Gastrocnemius medialis (tissue), 4 donors: ENCODE measurements around the gene UCN3.

Experiments used
- CTCF ChIP-seq, 5 experiments: fragments of 450-650 bp in 3 of 5; fragments of 200-600 bp in 2 of 5; sonication (generic) in 2 of 5; IDR thresholded peaks in 4 of 5; conservative IDR thresholded peaks in 1 of 5; 1 replicate in 4 of 5; 2 replicates in 1 of 5; pipeline ENCODE4 v1.5.1; 2016 to 2019; ENCODE audit warnings: antibody characterized with exemption in 5 of 5, mild to moderate bottlenecking in 3 of 5, moderate library complexity in 3 of 5
- POLR2A ChIP-seq, 2 donors: fragments of 450-650 bp; IDR thresholded peaks; one replicate each; pipeline ENCODE4 v1.6.1; 2017; ENCODE audit warnings: antibody characterized with exemption in 2 of 2, mild to moderate bottlenecking in 2 of 2, moderate library complexity in 2 of 2

GRCh38 chr10:5319863-5320262, 44.9 kb upstream of the UCN3 start:
- TF ChIP-seq CTCF (IDR thresholded peaks at IDR 0.05 in 4 of 5, conservative IDR thresholded peaks at IDR 0.05 in 1 of 5) (no peak), POLR2A (IDR thresholded peaks at IDR 0.05) (no peak)
